HAP-1 (cell line): ENCODE data around the gene KHDRBS2.

Experiments used
- DNase-seq, 2 experiments: peaks; one replicate each; pipeline ENCODE4 v3.0.0-alpha.2; 2016 to 2020; ENCODE audit warnings: low spot score in 2 of 2
- H3K27me3 ChIP-seq: fragments of 250-450 bp; sonication (Bioruptor Pico); 2 replicates; pipeline ENCODE4 v1.5.1; 2020; ENCODE audit warnings: low read depth, mild to moderate bottlenecking, moderate library complexity
- H3K36me3 ChIP-seq: fragments of 250-450 bp; sonication (Bioruptor Pico); replicated peaks from 2 replicates; pipeline ENCODE4 v1.5.1; 2020; ENCODE audit warnings: mild to moderate bottlenecking
- H3K4me1 ChIP-seq: fragments of 250-450 bp; sonication (Bioruptor Pico); 2 replicates; pipeline ENCODE4 v1.5.1; 2020; ENCODE audit warnings: mild to moderate bottlenecking
- H3K4me3 ChIP-seq: fragments of 250-450 bp; sonication (Bioruptor Pico); 2 replicates; pipeline ENCODE4 v1.5.1; 2020; ENCODE audit warnings: mild to moderate bottlenecking, moderate library complexity
- H3K9me3 ChIP-seq: fragments of 250-450 bp; sonication (Bioruptor Pico); 2 replicates; pipeline ENCODE4 v1.5.1; 2020; ENCODE audit warnings: mild to moderate bottlenecking, moderate library complexity
- in situ Hi-C: fragments of 300-500 bp; cut with MboI; formaldehyde crosslinking; loops from 3 replicates; pipeline ENCODE4 v1.14.3; 2020; ENCODE audit warnings: low sequenced_read_pairs, inconsistent platforms, mixed read lengths

KHDRBS2 gene

GRCh38 chr6:61949161-61949560, 336.9 kb downstream of the KHDRBS2 start:
- no peaks in the 10 kb centered on the region for H3K27me3 ChIP-seq
- H3K36me3 ChIP-seq, result no peaks in the 10 kb centered on the region
- no peaks in the 10 kb centered on the region for H3K4me1 ChIP-seq
- H3K4me3 ChIP-seq, result no peak overlapping the region
- no peaks in the 10 kb centered on the region for H3K9me3 ChIP-seq
- DNase-seq, result no peak
- in situ Hi-C loops, result no loop called here

- Histone ChIP-seq H3K36me3 (no peaks in the 10 kb centered on the region), H3K9me3 (no peaks in the 10 kb centered on the region), H3K27me3 (no peaks in the 10 kb centered on the region), H3K4me3 (no peak overlapping the region), H3K4me1 (no peaks in the 10 kb centered on the region)
- in situ Hi-C loops, result no loop called here
- DNase-seq, result no peak
These were observed 338.6 kb downstream of the KHDRBS2 start for GRCh38 chr6:61947311-61947947.

GRCh38 chr6:61940919-61941318, 345.1 kb downstream of the KHDRBS2 start:
- no peaks in the 10 kb centered on the region for H3K27me3 ChIP-seq
- DNase-seq, result no peak
- H3K36me3 ChIP-seq, result no peaks in the 10 kb centered on the region
- in situ Hi-C loops, result no loop called here
- no peaks in the 10 kb centered on the region for H3K9me3 ChIP-seq
- H3K4me3 ChIP-seq, result no peak overlapping the region
- H3K4me1 ChIP-seq, result no peaks in the 10 kb centered on the region

GRCh38 chr6:61935242-61935846, 350.7 kb downstream of the KHDRBS2 start:
- H3K4me3 ChIP-seq, result no peak overlapping the region
- in situ Hi-C loops, result no loop called here
- H3K27me3 ChIP-seq, result no peaks in the 10 kb centered on the region
- no peak for DNase-seq
- H3K36me3 ChIP-seq, result no peaks in the 10 kb centered on the region
- no peaks in the 10 kb centered on the region for H3K4me1 ChIP-seq
- H3K9me3 ChIP-seq, result no peaks in the 10 kb centered on the region

- Histone ChIP-seq H3K27me3 (no peaks in the 10 kb centered on the region), H3K4me1 (no peaks in the 10 kb centered on the region), H3K36me3 (no peaks in the 10 kb centered on the region), H3K9me3 (no peaks in the 10 kb centered on the region), H3K4me3 (no peak overlapping the region)
- DNase-seq, result no peak
- in situ Hi-C loops, result no loop called here
These were observed 376.5 kb downstream of the KHDRBS2 start for GRCh38 chr6:61909486-61909885.

- H3K36me3 ChIP-seq, result no peaks in the 10 kb centered on the region
- no peaks in the 10 kb centered on the region for H3K27me3 ChIP-seq
- H3K9me3 ChIP-seq, result no peaks in the 10 kb centered on the region
- H3K4me1 ChIP-seq, result no peaks in the 10 kb centered on the region
- no peak overlapping the region for H3K4me3 ChIP-seq
- in situ Hi-C loops, result no loop called here
- DNase-seq, result no peak
These were observed 384.3 kb downstream of the KHDRBS2 start for GRCh38 chr6:61901748-61902147.

GRCh38 chr6:61894536-61894935, 391.5 kb downstream of the KHDRBS2 start:
- Histone ChIP-seq H3K4me3 (no peak overlapping the region), H3K9me3 (0 out of 2 replicates have a peak, but pooled peaks cover 2% of the 10 kb centered on the region), H3K36me3 (no peaks in the 10 kb centered on the region), H3K4me1 (no peaks in the 10 kb centered on the region), H3K27me3 (no peaks in the 10 kb centered on the region)
- DNase-seq, result no peak
- in situ Hi-C loops, result no loop called here

- H3K27me3 ChIP-seq, result no peaks in the 10 kb centered on the region
- no peak overlapping the region for H3K4me3 ChIP-seq
- DNase-seq, result no peak
- no peaks in the 10 kb centered on the region; the same call in 1 of the 2 replicates for H3K9me3 ChIP-seq
- H3K36me3 ChIP-seq, result no peaks in the 10 kb centered on the region
- in situ Hi-C loops, result no loop called here
- H3K4me1 ChIP-seq, result no peaks in the 10 kb centered on the region
These were observed 398.6 kb downstream of the KHDRBS2 start for GRCh38 chr6:61887423-61887822.

GRCh38 chr6:61886608-61887259, 399.3 kb downstream of the KHDRBS2 start:
- H3K4me3 ChIP-seq, result no peak overlapping the region
- H3K27me3 ChIP-seq, result no peaks in the 10 kb centered on the region
- in situ Hi-C loops, result no loop called here
- H3K9me3 ChIP-seq, result no peaks in the 10 kb centered on the region; the same call in 1 of the 2 replicates
- no peak for DNase-seq
- no peaks in the 10 kb centered on the region for H3K4me1 ChIP-seq
- no peaks in the 10 kb centered on the region for H3K36me3 ChIP-seq

- H3K36me3 ChIP-seq, result no peaks in the 10 kb centered on the region
- no peaks in the 10 kb centered on the region for H3K27me3 ChIP-seq
- no peaks in the 10 kb centered on the region for H3K9me3 ChIP-seq
- H3K4me3 ChIP-seq, result no peak overlapping the region
- in situ Hi-C loops, result no loop called here
- DNase-seq, result no peak
- H3K4me1 ChIP-seq, result no peaks in the 10 kb centered on the region
These were observed 416.2 kb downstream of the KHDRBS2 start for GRCh38 chr6:61869632-61870400.

GRCh38 chr6:61868507-61869080, 417.4 kb downstream of the KHDRBS2 start:
- no peak for DNase-seq
- no peaks in the 10 kb centered on the region for H3K36me3 ChIP-seq
- H3K27me3 ChIP-seq, result no peaks in the 10 kb centered on the region
- H3K9me3 ChIP-seq, result no peaks in the 10 kb centered on the region
- H3K4me1 ChIP-seq, result no peaks in the 10 kb centered on the region
- H3K4me3 ChIP-seq, result no peak overlapping the region
- in situ Hi-C loops, result no loop called here

GRCh38 chr6:61867635-61868034, 418.4 kb downstream of the KHDRBS2 start:
- H3K9me3 ChIP-seq, result no peaks in the 10 kb centered on the region
- DNase-seq, result no peak
- in situ Hi-C loops, result no loop called here
- no peaks in the 10 kb centered on the region for H3K36me3 ChIP-seq
- H3K27me3 ChIP-seq, result no peaks in the 10 kb centered on the region
- H3K4me3 ChIP-seq, result no peak overlapping the region
- no peaks in the 10 kb centered on the region for H3K4me1 ChIP-seq

GRCh38 chr6:61857541-61857940, 428.5 kb downstream of the KHDRBS2 start:
- Histone ChIP-seq H3K36me3 (no peaks in the 10 kb centered on the region), H3K4me1 (no peaks in the 10 kb centered on the region), H3K4me3 (no peak overlapping the region), H3K27me3 (no peaks in the 10 kb centered on the region), H3K9me3 (no peaks in the 10 kb centered on the region)
- no peak for DNase-seq
- in situ Hi-C loops, result no loop called here
